Liver (tissue), 3 donors: ENCODE measurements around the gene GLMP.

Experiments
- EGR1 ChIP-seq, 2 donors: IDR thresholded peaks; 2 replicates each; pipeline ENCODE4 v1.6.1; 2016 to 2018; ENCODE audit warnings: antibody characterized with exemption in 2 of 2, low read depth in 2 of 2
- FOXA1 ChIP-seq: IDR thresholded peaks from 2 replicates; pipeline ENCODE4 v1.6.1; 2016; ENCODE audit warnings: antibody characterized with exemption
- JUND ChIP-seq, 2 donors: IDR thresholded peaks; 2 replicates each; pipeline ENCODE4 v1.6.1; 2016; ENCODE audit warnings: antibody characterized with exemption in 2 of 2
- RAD21 ChIP-seq, 2 donors: IDR thresholded peaks; 2 replicates each; pipeline ENCODE4 v1.6.1; 2016; ENCODE audit warnings: antibody characterized with exemption in 2 of 2, mild to moderate bottlenecking in 2 of 2
- SP1 ChIP-seq: IDR thresholded peaks from 2 replicates; pipeline ENCODE4 v1.6.1; 2018; ENCODE audit warnings: antibody characterized with exemption, mild to moderate bottlenecking
- TAF1 ChIP-seq: conservative IDR thresholded peaks from 2 replicates; pipeline ENCODE4 v1.6.1; 2016; ENCODE audit warnings: antibody characterized with exemption, mild to moderate bottlenecking
- YY1 ChIP-seq: IDR thresholded peaks from 2 replicates; pipeline ENCODE4 v1.6.1; 2016; ENCODE audit warnings: antibody characterized with exemption, mild to moderate bottlenecking
- TF ChIP-seq, protein P1 (sequence below): IDR thresholded peaks from 2 replicates; pipeline ENCODE4 v1.6.1; 2016; ENCODE audit warnings: antibody characterized with exemption, mild to moderate bottlenecking
- TF ChIP-seq, protein P2 (sequence below): fragments of 150-350 bp; IDR thresholded peaks from 2 replicates; pipeline ENCODE4 v1.5.1; 2017; ENCODE audit warnings: improper control_type of control experiment, low read depth, low read length; ENCODE audit not compliant: missing input control
- TF ChIP-seq, protein P3 (sequence below): IDR thresholded peaks from 2 replicates; pipeline ENCODE4 v1.6.1; 2016; ENCODE audit warnings: antibody characterized with exemption
- donor health status: healthy.
- donor health status: healthy.

DNA sequence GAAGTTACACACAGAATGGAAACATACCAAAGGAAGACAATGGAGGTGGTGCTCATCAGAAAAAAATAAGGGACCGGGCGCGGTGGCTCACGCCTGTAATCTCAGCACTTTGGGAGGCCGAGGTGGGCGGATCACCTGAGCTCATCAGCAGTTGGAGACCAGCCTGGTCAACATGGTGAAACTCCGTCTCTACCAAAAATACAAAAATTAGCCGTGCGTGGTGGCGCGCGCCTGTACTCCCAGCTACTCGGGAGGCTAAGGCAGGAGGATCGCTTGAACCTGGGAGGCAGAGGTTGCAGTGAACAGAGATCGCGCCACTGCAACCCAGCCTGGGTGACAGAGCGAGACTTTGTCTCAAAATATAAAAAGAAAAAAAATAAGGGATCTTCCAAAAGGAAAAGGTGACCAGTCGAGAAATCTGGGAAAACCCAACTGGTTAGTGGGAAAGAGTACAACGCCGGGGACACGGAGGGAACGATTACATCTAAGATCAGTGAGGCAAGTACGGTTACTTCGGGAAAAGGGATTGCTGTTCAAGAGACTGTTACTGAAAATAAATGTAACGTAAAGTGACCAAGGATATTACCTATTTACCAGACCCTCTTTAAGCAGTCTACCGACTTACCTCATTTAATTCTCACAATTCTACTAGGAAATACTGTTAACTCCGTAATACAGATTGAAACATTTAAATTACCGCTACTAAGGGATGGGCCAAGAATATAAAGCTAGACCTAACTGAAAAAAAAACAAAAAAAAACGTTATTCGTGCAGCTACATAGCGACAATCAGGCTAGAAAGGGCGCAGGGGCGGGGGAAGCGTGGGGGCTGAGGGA is 41.8 kb upstream of the GLMP start:
- TF ChIP-seq, protein P1, sequence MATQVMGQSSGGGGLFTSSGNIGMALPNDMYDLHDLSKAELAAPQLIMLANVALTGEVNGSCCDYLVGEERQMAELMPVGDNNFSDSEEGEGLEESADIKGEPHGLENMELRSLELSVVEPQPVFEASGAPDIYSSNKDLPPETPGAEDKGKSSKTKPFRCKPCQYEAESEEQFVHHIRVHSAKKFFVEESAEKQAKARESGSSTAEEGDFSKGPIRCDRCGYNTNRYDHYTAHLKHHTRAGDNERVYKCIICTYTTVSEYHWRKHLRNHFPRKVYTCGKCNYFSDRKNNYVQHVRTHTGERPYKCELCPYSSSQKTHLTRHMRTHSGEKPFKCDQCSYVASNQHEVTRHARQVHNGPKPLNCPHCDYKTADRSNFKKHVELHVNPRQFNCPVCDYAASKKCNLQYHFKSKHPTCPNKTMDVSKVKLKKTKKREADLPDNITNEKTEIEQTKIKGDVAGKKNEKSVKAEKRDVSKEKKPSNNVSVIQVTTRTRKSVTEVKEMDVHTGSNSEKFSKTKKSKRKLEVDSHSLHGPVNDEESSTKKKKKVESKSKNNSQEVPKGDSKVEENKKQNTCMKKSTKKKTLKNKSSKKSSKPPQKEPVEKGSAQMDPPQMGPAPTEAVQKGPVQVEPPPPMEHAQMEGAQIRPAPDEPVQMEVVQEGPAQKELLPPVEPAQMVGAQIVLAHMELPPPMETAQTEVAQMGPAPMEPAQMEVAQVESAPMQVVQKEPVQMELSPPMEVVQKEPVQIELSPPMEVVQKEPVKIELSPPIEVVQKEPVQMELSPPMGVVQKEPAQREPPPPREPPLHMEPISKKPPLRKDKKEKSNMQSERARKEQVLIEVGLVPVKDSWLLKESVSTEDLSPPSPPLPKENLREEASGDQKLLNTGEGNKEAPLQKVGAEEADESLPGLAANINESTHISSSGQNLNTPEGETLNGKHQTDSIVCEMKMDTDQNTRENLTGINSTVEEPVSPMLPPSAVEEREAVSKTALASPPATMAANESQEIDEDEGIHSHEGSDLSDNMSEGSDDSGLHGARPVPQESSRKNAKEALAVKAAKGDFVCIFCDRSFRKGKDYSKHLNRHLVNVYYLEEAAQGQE = no peak
- no peak for TF ChIP-seq EGR1 (IDR thresholded peaks at IDR 0.05; ENCODE audit: low read depth in 2 of 2)
- TF ChIP-seq JUND (IDR thresholded peaks at IDR 0.05) = no peak
- TF ChIP-seq, protein P2, sequence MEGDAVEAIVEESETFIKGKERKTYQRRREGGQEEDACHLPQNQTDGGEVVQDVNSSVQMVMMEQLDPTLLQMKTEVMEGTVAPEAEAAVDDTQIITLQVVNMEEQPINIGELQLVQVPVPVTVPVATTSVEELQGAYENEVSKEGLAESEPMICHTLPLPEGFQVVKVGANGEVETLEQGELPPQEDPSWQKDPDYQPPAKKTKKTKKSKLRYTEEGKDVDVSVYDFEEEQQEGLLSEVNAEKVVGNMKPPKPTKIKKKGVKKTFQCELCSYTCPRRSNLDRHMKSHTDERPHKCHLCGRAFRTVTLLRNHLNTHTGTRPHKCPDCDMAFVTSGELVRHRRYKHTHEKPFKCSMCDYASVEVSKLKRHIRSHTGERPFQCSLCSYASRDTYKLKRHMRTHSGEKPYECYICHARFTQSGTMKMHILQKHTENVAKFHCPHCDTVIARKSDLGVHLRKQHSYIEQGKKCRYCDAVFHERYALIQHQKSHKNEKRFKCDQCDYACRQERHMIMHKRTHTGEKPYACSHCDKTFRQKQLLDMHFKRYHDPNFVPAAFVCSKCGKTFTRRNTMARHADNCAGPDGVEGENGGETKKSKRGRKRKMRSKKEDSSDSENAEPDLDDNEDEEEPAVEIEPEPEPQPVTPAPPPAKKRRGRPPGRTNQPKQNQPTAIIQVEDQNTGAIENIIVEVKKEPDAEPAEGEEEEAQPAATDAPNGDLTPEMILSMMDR = no peak
- TF ChIP-seq FOXA1 = no peak
- TF ChIP-seq YY1 = no peak
- no peak for TF ChIP-seq TAF1
- TF ChIP-seq SP1 = no peak
- TF ChIP-seq, protein P3, sequence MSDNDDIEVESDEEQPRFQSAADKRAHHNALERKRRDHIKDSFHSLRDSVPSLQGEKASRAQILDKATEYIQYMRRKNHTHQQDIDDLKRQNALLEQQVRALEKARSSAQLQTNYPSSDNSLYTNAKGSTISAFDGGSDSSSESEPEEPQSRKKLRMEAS = no peak
- no peak for TF ChIP-seq RAD21 (IDR thresholded peaks at IDR 0.05)
